Effector memory CD8-positive, alpha-beta T cell (primary cell): ENCODE data around the gene GALNT18.

Experiments
- ATAC-seq: fragments of 150-1000 bp; cut with Tn5 transposase; replicated peaks from 2 replicates; pipeline ENCODE4 v1.10.0; 2021; ENCODE audit warnings: mild to moderate bottlenecking, moderate library complexity
- DNase-seq, 3 experiments: peaks; one replicate each; pipeline ENCODE4 v3.0.0; 2021
- H3K27ac Mint-ChIP-seq, 2 donors: one replicate each; pipeline ENCODE4 v1.8.0; 2022; ENCODE audit warnings: mild to moderate bottlenecking in 2 of 2, mixed read lengths in 2 of 2, moderate library complexity in 2 of 2
- H3K27me3 Mint-ChIP-seq, 2 donors: one replicate each; pipeline ENCODE4 v1.8.0; 2022; ENCODE audit warnings: mixed read lengths in 2 of 2
- H3K36me3 Mint-ChIP-seq: one replicate; pipeline ENCODE4 v1.8.0; 2022; ENCODE audit warnings: mild to moderate bottlenecking, moderate library complexity, mixed read lengths; ENCODE audit not compliant: insufficient read depth
- H3K4me1 Mint-ChIP-seq, 2 donors: one replicate each; pipeline ENCODE4 v1.8.0; 2022; ENCODE audit warnings: low read depth in 2 of 2, mixed read lengths in 2 of 2
- H3K4me3 Mint-ChIP-seq, 2 donors: one replicate each; pipeline ENCODE4 v1.8.0; 2022; ENCODE audit warnings: mild to moderate bottlenecking in 2 of 2, mixed read lengths in 2 of 2, moderate library complexity in 2 of 2
- H3K9me3 Mint-ChIP-seq, 2 donors: one replicate each; pipeline ENCODE4 v1.8.0; 2022; ENCODE audit warnings: mixed read lengths in 2 of 2

GALNT18 gene

GRCh38 chr11:11394241-11394640, 227.6 kb downstream of the GALNT18 start:
- Mint-ChIP-seq H3K4me1 (no peaks in the 10 kb centered on the region), H3K36me3 (no peaks in the 10 kb centered on the region), H3K27me3 (peaks cover 32 to 62% of the 10 kb centered on the region in 2 donors), H3K27ac (no peak overlapping the region), H3K9me3 (no peaks in the 10 kb centered on the region), H3K4me3 (no peak overlapping the region)
- no peak for ATAC-seq
- no peak for DNase-seq

- no peak for ATAC-seq
- no peak for DNase-seq
- Mint-ChIP-seq H3K4me3 (no peak overlapping the region), H3K9me3 (no peaks in the 10 kb centered on the region), H3K27me3 (peaks cover 48 to 67% of the 10 kb centered on the region in 2 donors), H3K27ac (no peak overlapping the region), H3K4me1 (no peaks in the 10 kb centered on the region), H3K36me3 (no peaks in the 10 kb centered on the region)
Measured at GRCh38 chr11:11391796-11392463, 229.9 kb downstream of the GALNT18 start.

- no peaks in the 10 kb centered on the region for H3K4me1 Mint-ChIP-seq
- no peak for ATAC-seq
- H3K4me3 Mint-ChIP-seq: no peak overlapping the region
- H3K27me3 Mint-ChIP-seq: peaks cover 46 to 63% of the 10 kb centered on the region in 2 donors
- DNase-seq: no peak
- no peak overlapping the region for H3K27ac Mint-ChIP-seq
- H3K36me3 Mint-ChIP-seq: no peaks in the 10 kb centered on the region
- H3K9me3 Mint-ChIP-seq: no peaks in the 10 kb centered on the region
Measured at GRCh38 chr11:11391169-11391568, 230.6 kb downstream of the GALNT18 start.

DNA sequence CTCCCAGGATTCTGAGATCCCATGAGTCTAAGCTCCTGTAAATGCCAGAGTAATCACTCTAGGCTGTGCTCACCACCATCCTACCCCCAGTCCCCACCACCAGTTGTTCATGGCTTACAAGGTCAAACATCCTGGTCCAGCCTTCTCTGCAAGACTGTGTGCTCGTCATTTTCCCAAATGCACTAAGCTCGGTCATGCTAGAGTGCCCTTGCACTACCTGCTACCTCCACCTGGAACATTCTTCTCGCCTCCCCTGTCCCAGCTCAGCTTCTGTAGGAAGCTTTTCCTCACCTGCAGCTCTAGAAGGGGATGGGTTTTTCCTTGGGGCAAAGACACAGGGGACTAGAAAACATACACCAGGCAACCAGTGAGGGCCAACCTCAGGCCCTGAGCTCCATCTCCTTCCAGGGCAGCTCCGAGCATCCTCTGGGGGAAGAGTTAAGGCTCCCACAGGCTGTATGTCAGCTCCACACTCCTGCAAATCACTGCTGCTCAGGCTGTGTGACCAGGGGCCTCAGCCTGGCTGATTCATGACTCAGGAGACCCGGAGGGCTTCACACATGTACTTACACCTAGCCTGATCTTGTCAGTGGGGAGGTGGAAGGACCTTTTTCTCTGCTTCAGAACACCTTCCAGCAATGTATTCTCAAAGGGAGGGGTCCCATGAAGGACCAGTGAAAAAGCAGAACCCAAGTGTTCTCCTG, 231.6 kb downstream of the GALNT18 start:
- Mint-ChIP-seq H3K27ac (no peak overlapping the region), H3K9me3 (no peaks in the 10 kb centered on the region), H3K4me3 (no peak overlapping the region), H3K36me3 (no peaks in the 10 kb centered on the region), H3K4me1 (no peaks in the 10 kb centered on the region), H3K27me3 (peaks cover 39 to 53% of the 10 kb centered on the region in 2 donors)
- ATAC-seq: no peak
- DNase-seq: no peak

DNA sequence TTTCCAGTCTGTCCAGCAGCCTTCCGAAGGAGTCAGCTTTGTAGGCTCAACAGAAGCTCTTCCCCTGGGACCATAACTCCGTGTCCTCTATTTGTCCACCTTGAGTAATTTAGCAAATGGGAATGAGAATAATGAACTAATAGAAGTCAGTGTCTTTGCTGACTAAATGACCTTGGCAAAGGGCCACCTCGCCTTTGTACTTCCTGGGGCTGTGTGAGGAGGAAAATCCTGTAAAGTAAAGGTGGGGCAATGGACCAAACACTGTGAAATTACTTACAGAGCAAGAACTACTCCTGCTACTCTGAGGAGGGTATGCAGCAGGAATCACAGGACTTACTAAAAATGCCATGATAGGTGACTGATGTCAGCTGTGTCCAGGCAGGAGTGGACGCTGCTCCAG, 232.6 kb downstream of the GALNT18 start:
- DNase-seq: no peak
- H3K9me3 Mint-ChIP-seq: no peaks in the 10 kb centered on the region
- no peaks in the 10 kb centered on the region for H3K4me1 Mint-ChIP-seq
- ATAC-seq: no peak
- no peaks in the 10 kb centered on the region for H3K36me3 Mint-ChIP-seq
- H3K4me3 Mint-ChIP-seq: no peak overlapping the region
- peaks cover 34 to 47% of the 10 kb centered on the region in 2 donors for H3K27me3 Mint-ChIP-seq
- H3K27ac Mint-ChIP-seq: no peak overlapping the region

DNA sequence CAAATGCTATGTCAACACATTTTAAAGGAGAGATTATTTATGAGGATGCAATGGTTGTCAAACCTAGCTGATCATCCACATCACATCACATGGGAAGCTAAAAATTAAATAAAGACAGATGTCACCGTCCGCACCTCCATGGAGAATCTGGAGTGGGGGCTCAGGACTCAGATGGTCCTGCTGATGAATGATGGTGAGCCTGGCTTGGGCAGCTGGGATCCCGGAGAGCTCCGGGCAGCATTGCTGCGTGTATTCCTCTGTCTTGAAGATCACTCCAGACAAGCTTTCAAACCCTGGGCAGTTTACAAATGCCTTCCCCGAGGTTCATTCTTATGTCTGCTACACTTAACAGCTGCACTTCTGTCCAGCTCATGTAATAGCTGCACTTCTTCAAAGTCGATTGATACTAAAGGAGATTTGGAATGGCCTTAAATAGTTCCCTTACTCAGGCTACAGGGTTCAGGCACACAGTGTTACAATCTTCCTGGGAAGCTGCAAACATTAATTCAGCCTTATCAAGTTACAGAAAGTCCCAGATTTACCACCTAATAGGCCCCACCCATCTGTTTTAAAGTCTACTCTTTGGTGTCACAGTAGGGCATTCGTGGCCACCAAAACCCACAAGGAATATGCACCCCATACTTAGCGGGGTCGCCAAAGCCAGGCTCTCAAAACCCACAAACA, 234.0 kb downstream of the GALNT18 start:
- Mint-ChIP-seq H3K9me3 (no peaks in the 10 kb centered on the region), H3K4me1 (no peaks in the 10 kb centered on the region), H3K36me3 (no peaks in the 10 kb centered on the region), H3K27me3 (peaks cover 28 to 38% of the 10 kb centered on the region in 2 donors), H3K27ac (no peak overlapping the region), H3K4me3 (no peak overlapping the region)
- DNase-seq (no peak), ATAC-seq (no peak)

DNA sequence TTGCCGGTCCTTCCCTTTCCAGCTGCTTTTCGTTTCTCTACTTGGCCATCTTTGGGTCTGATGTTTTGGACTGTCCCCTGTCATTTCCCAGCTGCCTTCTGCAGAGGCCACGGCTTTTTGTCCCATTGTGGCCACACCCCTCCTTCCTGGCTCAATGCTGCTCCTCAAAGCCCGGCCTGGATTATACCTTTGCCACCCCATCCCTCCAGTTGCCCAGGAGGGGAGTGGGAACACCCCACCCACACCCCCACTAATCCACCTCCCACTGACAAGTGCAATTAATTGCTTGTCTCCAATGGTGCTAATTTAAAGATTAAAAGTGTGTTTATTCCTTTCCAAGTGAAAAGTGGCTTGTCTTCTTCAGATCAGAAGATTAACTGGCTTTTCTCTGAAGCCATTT, 234.6 kb downstream of the GALNT18 start:
- H3K4me3 Mint-ChIP-seq: no peak overlapping the region
- ATAC-seq (no peak), DNase-seq (no peak)
- H3K4me1 Mint-ChIP-seq: no peaks in the 10 kb centered on the region
- H3K9me3 Mint-ChIP-seq: no peaks in the 10 kb centered on the region
- H3K36me3 Mint-ChIP-seq: no peaks in the 10 kb centered on the region
- no peak overlapping the region for H3K27ac Mint-ChIP-seq
- H3K27me3 Mint-ChIP-seq: peaks cover 28 to 38% of the 10 kb centered on the region in 2 donors

- no peak overlapping the region for H3K27ac Mint-ChIP-seq
- H3K4me1 Mint-ChIP-seq: no peaks in the 10 kb centered on the region
- no peaks in the 10 kb centered on the region for H3K9me3 Mint-ChIP-seq
- DNase-seq (no peak), ATAC-seq (no peak)
- no peaks in the 10 kb centered on the region for H3K36me3 Mint-ChIP-seq
- no peak overlapping the region for H3K4me3 Mint-ChIP-seq
- peaks cover 22 to 29% of the 10 kb centered on the region in 2 donors for H3K27me3 Mint-ChIP-seq
Measured at GRCh38 chr11:11384829-11385228, 237.0 kb downstream of the GALNT18 start.

GRCh38 chr11:11383995-11384394, 237.8 kb downstream of the GALNT18 start:
- Mint-ChIP-seq H3K36me3 (no peaks in the 10 kb centered on the region), H3K27ac (no peak overlapping the region), H3K27me3 (peaks cover 16 to 26% of the 10 kb centered on the region in 2 donors), H3K4me3 (no peak overlapping the region), H3K4me1 (no peaks in the 10 kb centered on the region), H3K9me3 (no peaks in the 10 kb centered on the region)
- DNase-seq (no peak), ATAC-seq (no peak)

DNA sequence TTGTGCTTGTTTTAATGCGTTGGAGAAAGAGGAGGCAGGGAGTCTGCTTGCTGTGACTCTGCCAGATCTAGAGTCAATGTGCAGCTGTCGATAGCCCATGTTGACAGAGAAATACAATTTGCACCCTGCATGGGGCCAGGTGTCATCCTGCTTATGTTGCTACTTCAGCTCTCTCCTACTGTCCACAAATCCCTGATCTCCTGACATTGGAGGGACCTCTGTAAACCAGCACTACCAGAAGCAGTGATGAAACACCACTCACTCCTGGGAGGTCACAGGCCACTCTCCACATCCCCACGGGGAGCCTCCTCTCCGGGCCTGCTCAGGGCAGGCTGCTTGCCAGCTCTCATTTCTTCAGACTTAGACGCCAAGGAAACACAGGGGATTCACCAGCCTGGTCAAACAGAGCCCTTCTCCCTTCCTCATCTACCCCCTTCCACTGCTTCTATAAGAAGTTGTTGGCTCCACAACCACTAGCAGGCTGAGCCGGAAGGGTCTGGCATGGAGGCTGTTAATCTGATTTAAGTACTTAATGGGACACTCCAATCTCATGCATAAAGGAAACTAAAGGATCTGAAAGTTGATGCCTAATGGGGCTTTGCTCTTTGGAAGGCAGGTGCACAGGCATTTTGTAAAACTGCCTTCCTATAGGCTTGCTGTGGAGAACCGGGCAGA, 238.8 kb downstream of the GALNT18 start:
- no peak overlapping the region for H3K4me3 Mint-ChIP-seq
- ATAC-seq (no peak), DNase-seq (no peak)
- H3K27ac Mint-ChIP-seq: no peak overlapping the region
- peaks cover 8 to 25% of the 10 kb centered on the region in 2 donors for H3K27me3 Mint-ChIP-seq
- H3K36me3 Mint-ChIP-seq: no peaks in the 10 kb centered on the region
- no peaks in the 10 kb centered on the region for H3K4me1 Mint-ChIP-seq
- no peaks in the 10 kb centered on the region for H3K9me3 Mint-ChIP-seq

DNA sequence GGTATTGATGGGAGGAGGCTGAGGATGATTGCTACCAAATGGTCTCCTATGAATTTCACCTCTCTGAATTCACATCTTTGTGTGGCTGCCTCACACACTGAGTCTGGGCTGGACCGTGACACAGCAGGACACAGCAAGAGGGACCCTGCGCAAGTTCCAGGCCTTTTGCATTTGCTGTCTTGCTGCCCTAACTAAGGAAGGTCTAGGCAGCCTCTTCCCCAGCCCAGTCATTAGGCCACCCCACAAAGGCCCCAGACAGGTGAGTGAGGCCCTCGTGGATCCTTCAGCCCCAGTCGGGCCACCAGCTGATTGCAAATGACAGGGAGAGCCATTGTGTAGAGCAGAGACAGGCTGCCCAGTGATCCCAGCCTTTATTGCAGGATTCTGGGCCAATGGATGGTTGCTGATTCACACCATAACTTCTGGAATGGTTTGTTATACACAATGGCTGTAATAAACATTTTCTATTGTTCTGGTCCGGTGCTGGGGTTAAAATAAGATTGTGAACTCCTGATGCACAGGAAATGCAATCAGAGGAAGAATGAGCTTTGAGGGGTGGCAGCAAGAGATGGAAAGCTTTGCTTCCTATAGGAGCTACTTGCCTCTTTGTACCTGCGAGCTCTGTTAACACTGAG, 240.2 kb downstream of the GALNT18 start:
- Mint-ChIP-seq H3K27me3 (peaks cover 0 to 13% of the 10 kb centered on the region in 2 donors), H3K27ac (no peak overlapping the region), H3K36me3 (no peaks in the 10 kb centered on the region), H3K4me3 (no peak overlapping the region), H3K4me1 (no peaks in the 10 kb centered on the region), H3K9me3 (no peaks in the 10 kb centered on the region)
- ATAC-seq (no peak), DNase-seq (no peak)

- H3K4me3 Mint-ChIP-seq: no peak overlapping the region
- no peak for ATAC-seq
- H3K9me3 Mint-ChIP-seq: no peaks in the 10 kb centered on the region
- peaks cover 0 to 13% of the 10 kb centered on the region in 2 donors for H3K27me3 Mint-ChIP-seq
- H3K4me1 Mint-ChIP-seq: no peaks in the 10 kb centered on the region
- no peak overlapping the region for H3K27ac Mint-ChIP-seq
- H3K36me3 Mint-ChIP-seq: no peaks in the 10 kb centered on the region
- no peak for DNase-seq
Measured at GRCh38 chr11:11380883-11381282, 240.9 kb downstream of the GALNT18 start.

DNA sequence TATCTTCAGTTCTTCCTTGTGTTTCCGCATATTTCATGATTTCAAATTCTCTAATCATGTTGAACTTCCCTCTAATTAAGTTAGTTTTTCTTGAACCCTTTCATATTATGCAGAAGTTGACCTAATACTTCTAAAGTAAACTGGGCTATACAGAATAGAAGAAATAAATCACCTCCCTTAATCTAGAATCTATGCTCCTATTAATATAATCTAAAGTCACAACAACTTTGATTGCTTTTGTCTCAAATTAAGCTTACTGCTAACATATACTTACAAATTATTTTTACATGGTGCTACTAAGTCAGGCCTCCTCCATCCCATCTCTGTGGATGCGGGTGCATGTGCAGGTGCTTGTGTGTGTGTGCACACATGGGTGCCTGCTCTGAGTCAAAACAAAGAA, 241.5 kb downstream of the GALNT18 start:
- no peak overlapping the region for H3K4me3 Mint-ChIP-seq

More for the DNA sequence above, 241.5 kb downstream of the GALNT18 start:
- Mint-ChIP-seq H3K27ac (no peak overlapping the region), H3K9me3 (no peaks in the 10 kb centered on the region), H3K4me1 (no peaks in the 10 kb centered on the region), H3K36me3 (no peaks in the 10 kb centered on the region), H3K27me3 (peaks cover 0 to 13% of the 10 kb centered on the region in 2 donors)
- ATAC-seq: no peak
- no peak for DNase-seq
